T-helper 22 cell (primary cell): Measurements from ENCODE around the gene CD209.

ENCODE experiments used
- DNase-seq: peaks from one replicate; pipeline ENCODE4 v3.0.0-alpha.2; 2020; ENCODE audit warnings: low read depth

CD209 gene

GRCh38 chr19:7738023-7738422, 9.3 kb downstream of the CD209 start:
- DNase-seq, result no peak

- DNase-seq, result no peak
Observed at GRCh38 chr19:7737215-7737614, 10.1 kb downstream of the CD209 start.

DNA sequence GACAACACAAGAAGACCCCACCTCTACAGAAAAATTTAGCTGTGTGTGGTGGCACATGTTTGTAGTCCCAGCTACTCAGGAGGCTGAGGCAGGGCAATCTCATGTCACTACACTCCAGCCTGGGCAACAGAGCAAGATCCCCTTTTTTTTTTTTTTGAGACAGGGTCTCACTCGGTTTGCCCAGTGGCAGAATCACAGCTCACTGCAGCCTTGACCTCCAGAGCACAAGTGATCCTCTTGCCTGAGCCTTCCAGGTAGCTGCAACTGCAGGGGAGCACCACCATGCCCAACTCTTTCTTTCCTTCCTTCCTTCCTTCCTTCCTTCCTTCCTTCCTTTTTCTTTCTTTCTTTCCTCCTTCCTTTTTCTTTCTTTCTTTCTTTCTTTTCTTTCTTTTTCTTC, 11.2 kb downstream of the CD209 start:
- DNase-seq, result no peak

DNA sequence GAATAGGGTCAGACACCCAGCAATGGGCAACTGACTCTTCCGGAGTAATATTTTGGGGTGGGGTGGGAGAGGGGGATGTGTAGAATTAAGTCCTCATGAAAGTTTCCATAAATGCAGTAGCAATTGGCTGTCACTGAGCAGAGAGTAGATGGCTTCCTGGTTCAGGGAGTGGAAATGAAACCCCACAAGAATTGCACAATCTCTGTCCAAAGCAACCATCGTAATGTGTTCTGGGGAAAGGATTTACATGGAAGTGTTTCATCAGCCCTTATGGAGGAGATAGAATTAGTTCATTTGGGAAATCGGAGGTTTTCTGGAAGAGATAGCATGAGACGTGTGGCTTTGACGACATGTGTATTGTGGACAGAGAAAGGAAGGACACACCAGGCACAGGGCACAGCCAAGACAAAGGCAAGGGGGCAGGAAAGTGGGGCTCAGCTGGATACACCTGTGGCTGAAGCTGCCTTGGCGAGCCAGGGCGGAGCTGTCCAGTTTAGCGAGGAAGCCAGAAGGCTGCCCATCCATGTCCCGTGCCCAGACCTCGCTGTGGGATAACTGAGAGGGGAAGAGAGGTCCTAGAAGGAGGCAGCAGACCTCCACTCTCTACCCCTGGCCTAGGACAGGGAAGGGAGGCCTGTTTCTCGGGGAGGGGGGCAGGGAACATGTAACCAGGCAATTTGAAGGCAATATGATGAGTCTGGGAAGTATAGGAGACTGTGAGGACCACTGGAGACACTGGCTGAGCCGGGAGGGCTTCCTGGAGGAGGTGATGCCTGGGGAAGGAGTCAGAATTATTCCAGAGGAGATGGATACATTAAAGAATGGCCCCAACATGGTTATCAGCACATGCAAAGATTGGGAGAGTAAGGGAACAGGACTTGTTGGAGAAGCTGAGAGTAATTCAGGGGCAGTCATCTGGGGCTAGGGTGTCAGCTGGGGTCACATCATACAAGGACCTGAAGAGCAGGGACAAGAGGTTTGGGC, 12.8 kb downstream of the CD209 start:
- DNase-seq, result no peak

GRCh38 chr19:7733376-7733775, 14.0 kb downstream of the CD209 start:
- DNase-seq, result no peak

- no peak for DNase-seq
Observed at GRCh38 chr19:7732045-7732444, 15.3 kb downstream of the CD209 start, which contains the start of gene CLEC4G. TSS of gene CLEC4G (minus strand) at chr19:7732110. CDS start at chr19:7732102, 8 bp downstream.

GRCh38 chr19:7731615-7732014, 15.7 kb downstream of the CD209 start:
- no peak for DNase-seq

DNA sequence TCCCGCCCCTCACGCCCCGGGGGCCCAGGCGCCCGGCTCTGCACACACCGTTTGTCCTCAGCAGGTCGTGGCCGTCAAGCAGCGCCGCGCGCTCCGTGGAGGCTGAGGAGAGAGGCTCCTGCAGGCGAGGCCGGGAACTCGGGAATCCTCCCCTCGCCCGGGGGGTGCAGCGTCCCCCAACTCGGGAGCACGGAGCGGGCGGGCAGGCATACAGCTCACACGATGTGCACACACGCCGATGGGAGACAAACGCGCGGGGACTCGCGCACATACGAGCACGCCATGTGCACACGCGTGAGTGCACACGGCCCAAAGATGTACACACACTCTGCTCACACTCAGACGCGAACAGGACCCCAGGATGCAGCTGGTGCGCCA, 16.1 kb downstream of the CD209 start:
- DNase-seq, result no peak

- DNase-seq, result no peak
Observed at GRCh38 chr19:7730286-7731217, 16.8 kb downstream of the CD209 start.

DNA sequence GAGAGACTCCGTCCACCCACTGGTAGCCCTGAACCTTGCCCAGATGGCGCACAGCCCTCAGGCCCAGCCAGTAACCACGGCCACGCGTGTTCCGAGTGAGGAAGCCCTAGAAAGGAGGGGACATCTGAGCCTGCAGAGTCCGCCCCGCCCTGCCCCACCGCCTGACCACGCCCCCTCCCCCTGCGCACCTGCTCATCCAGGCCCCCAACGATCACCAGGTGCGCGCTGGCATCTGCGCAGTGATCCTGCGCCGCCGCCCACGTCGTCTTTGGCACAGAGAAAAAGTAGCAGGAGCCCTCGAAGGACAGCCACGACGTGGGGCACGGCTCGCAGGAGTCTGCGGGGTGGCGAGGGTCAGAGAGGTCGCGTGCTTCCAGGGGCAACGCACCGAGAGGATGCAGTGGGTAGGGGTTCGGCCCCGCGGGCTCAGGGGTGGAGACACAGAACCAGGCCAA, 17.5 kb downstream of the CD209 start:
- no peak for DNase-seq

- DNase-seq, result no peak
Observed at GRCh38 chr19:7729211-7729610, 18.1 kb downstream of the CD209 start.

GRCh38 chr19:7725791-7726190, 21.5 kb downstream of the CD209 start:
- DNase-seq, result no peak

DNA sequence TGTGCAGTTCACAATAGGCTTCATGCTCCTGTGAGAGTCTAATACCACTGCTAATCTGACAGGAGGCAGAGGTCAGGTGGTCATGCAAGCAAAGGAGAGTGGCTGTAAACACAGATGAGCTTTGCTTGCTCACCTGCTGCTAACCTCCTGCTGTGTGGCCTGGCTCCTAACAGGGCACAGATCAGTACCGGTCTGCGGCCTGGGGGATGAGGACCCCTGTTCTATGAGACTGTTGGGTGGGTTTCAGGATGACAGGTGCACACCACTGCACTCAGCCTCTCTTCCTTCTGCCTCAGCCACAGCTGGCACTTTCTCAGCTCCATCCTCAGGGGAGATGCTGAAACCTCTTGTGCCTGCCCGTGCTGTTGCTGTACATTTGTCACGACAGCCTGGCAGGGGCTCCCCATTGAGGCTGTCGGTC, 25.1 kb downstream of the CD209 start:
- no peak for DNase-seq

- DNase-seq, result no peak
Observed at GRCh38 chr19:7720351-7720750, 27.0 kb downstream of the CD209 start.

DNA sequence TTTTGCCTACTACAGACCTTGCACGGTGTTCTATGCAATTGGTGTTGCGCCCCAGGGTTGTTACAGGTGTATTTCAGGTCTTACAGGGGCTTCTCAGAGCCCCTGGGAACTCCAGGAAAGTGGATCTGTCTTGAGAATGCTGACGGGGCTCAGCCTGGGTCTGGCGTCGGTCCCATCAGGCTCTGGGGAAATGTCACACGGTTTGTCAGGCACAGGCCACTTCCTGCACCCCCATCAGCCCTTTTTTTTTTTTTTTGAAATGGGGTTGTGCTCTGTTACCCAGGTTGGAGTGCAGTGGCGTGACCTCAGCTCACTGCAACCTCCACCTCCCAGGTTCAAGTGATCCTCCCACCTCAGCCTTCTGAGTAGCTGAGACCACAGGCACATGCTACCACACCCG, 28.7 kb downstream of the CD209 start:
- no peak for DNase-seq

GRCh38 chr19:7716762-7717161, 30.6 kb downstream of the CD209 start:
- no peak for DNase-seq

GRCh38 chr19:7715671-7716070, 31.7 kb downstream of the CD209 start:
- DNase-seq, result no peak

DNA sequence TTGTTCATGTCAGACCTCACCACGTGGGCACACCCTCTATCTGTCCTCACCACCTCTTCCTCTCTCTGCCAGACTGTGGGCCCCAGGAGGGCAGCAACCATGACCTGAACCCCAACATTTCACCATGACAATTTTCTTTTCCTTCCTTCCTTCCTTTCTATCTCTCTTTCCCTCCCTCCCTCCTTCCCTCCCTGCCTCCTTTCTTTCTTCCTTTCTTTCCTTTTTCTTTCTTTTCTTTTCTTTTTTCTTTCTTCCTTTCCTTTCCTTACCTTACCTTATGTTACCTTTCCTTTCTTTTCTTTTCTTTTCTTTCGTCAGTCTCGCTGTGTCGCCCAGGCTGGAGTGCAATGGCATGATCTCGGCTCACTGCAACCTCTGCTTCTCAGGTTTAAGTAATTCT, 36.7 kb downstream of the CD209 start:
- no peak for DNase-seq

DNA sequence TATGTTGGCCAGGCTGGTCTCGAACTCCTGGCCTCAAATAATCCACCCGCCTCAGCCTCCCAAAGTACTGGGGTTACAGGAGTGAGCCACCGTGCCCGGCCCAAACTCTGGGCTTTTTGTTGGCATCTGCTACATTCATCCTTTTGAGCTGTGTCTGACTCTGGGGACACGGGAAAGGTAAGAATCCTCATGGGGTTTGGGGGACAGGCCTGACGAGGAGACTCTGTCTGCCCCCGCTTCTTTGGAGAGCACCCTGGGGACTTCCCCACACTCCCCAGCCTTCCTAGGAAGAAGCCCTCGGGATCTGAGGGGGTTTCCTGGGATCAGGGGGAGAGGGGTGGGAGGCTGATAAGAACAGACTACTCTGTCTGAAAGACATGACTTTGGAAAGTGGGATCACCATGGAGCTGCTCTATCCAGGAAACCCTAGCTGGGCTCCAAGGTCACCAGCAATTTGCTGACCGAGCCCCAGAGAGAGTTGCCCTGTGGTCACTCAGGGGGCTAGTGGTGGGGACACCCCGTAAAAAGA, 37.3 kb downstream of the CD209 start:
- no peak for DNase-seq

DNA sequence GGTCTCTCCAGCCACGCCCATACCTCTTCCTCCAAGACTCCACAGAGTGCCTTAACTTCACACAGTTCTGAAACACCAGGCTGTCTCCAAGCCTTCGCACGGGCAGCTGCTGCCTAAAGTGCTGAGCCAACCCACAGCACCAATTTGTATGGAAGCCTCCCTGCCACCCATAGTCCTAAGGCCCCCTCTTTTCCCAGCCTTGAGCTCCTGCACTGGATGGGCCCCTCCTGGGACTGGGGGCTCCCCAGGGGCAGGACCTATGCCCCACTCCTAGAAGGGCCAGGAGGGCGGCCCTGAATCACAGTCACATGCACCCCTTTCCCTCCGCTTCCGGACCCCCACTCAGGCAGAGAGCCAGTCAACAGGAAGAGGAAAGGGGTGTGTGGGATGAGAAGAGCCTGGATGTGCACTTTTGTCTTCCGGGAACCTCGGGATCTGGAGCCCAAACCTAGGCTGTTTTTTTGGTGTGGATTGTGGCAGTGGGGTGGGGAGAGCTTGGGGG, 40.3 kb downstream of the CD209 start:
- no peak for DNase-seq

DNA sequence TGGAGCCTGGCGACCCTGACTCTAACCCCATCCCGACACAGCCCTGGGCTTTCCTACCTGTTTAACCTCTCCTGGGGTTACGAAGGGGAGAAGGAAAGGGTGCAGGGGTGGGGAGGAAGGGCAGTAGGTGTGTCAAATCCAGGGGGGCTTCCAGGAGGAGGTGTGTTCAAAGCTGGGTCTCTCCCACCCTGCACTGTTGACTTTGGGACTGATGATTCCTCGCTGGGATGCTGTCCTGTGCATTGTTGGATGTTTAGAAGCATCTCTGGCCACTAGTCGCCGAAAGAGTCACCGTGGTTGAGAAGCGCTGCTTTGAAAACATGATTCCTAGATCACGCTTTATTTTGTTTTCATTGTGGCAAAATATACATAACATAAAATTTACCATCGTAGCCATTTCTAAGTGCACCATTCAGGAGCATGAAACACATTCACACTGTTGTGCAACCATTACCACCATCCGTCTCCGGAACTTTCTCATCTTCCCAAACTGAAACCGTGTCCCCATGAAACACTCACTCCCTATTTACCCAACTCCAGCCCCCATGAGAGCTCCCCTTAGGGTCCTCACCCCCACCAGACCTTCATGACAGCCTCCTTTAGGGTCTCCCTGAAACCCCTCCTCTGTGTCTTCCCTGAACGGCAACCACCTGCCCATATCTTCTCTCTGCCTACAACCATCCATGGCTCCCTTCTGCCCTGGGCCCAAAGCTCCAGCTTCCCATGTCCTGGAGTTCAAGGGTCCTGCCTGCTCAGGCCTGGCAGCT, 41.0 kb downstream of the CD209 start:
- DNase-seq, result no peak
